Endothelial cell of umbilical vein (primary cell): Measurements from ENCODE around the gene ZNF207. TPM values are rescaled to one million over a fixed set of nuclear protein-coding genes. Genes with fewer than 3 reads are reported as not detected.

ENCODE experiments used
- BruUV-seq: library from RNA; stranded (reverse); fragments of 400-500 nt; replicated peaks from 2 replicates; lab custom pipeline; 2021; lab: Mats Ljungman, UMichigan
- CTCF ChIA-PET: fragments of 300-600, 350-600 bp; sonication (Branson Sonifier 250); formaldehyde crosslinking; loops from one replicate; lab custom pipeline; 2021; ENCODE audit warnings: antibody characterized with exemption, inconsistent platforms; lab: Charles Lee
- POLR2A ChIA-PET: fragments of 300-600, 350-600 bp; sonication (Branson Sonifier 250); formaldehyde crosslinking; loops from one replicate; lab custom pipeline; 2021; ENCODE audit warnings: antibody characterized with exemption, inconsistent platforms; lab: Charles Lee
- DNase-seq: peaks from one replicate; pipeline ENCODE4 v3.0.0-alpha.2; 2011; ENCODE audit warnings: low read depth, low spot score
- FAIRE-seq: peaks from 2 replicates; lab custom pipeline; 2011; peaks lifted over from hg19 to GRCh38; lab: Jason Lieb, UNC
- H2AFZ ChIP-seq: 2 replicates; pipeline ENCODE4 v1.6.0; 2012; ENCODE audit warnings: low read depth, low read length, control low read depth, inconsistent platforms
- H3K27ac ChIP-seq: 2 replicates; pipeline ENCODE4 v1.5.1; 2011; ENCODE audit warnings: low read depth, mild to moderate bottlenecking, control low read depth, low read length, moderate library complexity; ENCODE audit not compliant: insufficient read depth
- H3K27me3 ChIP-seq, 2 experiments: 2 replicates each; pipeline versions ENCODE4 v1.6.0 to v1.6.1; 2011; ENCODE audit warnings: low read length in 2 of 2, mixed read lengths in 1 of 2; ENCODE audit not compliant: control insufficient read depth in 2 of 2, insufficient read depth in 2 of 2
- H3K36me3 ChIP-seq, 2 experiments: 2 replicates in 1 of 2; 3 replicates in 1 of 2; pipeline ENCODE4 v1.5.1; 2011; ENCODE audit warnings: low read length in 2 of 2, mild to moderate bottlenecking in 1 of 2, moderate library complexity in 1 of 2; ENCODE audit not compliant: control insufficient read depth in 2 of 2, insufficient read depth in 2 of 2; ENCODE audit errors: extremely low read depth in 1 of 2
- H3K4me1 ChIP-seq: 3 replicates; pipeline ENCODE4 v1.5.1; 2011; ENCODE audit warnings: mild to moderate bottlenecking, low read length; ENCODE audit not compliant: control insufficient read depth, insufficient read depth; ENCODE audit errors: extremely low read depth
- H3K4me2 ChIP-seq: 2 replicates; pipeline ENCODE4 v1.6.1; 2011; ENCODE audit warnings: low read length, control low read depth, mixed read lengths; ENCODE audit not compliant: insufficient read depth
- H3K4me3 ChIP-seq, 3 experiments: fragments of 200-600 bp in 1 of 3; sonication (generic), shearing (Covaris generic) in 1 of 3; replicated peaks in 1 of 3; 2 replicates each; pipeline ENCODE4 v1.5.1; 2011 to 2016; ENCODE audit warnings: control low read depth in 3 of 3, low read length in 3 of 3, mild to moderate bottlenecking in 2 of 3, inconsistent platforms in 1 of 3, low read depth in 1 of 3, moderate library complexity in 1 of 3; ENCODE audit not compliant: insufficient read depth in 1 of 3
- H3K79me2 ChIP-seq: 2 replicates; pipeline ENCODE4 v1.6.0; 2012; ENCODE audit warnings: low read length, inconsistent platforms; ENCODE audit not compliant: control insufficient read depth, insufficient read depth
- H3K9ac ChIP-seq: replicated peaks from 2 replicates; pipeline ENCODE3; 2011; ENCODE audit warnings: low read length, control low read depth; ENCODE audit not compliant: insufficient read depth; ENCODE audit errors: extremely low read depth
- H3K9me1 ChIP-seq: replicated peaks from 3 replicates; pipeline ENCODE4 v1.6.0; 2011; ENCODE audit warnings: mild to moderate bottlenecking, low read length; ENCODE audit not compliant: control insufficient read depth, insufficient read depth; ENCODE audit errors: extremely low read depth
- H3K9me3 ChIP-seq: replicated peaks from 2 replicates; pipeline ENCODE4 v1.5.1; 2012; ENCODE audit warnings: low read length, inconsistent platforms; ENCODE audit not compliant: control insufficient read depth, insufficient read depth
- H4K20me1 ChIP-seq: replicated peaks from 2 replicates; pipeline ENCODE3; 2011; ENCODE audit warnings: mild to moderate bottlenecking, low read length; ENCODE audit not compliant: control insufficient read depth, insufficient read depth; ENCODE audit errors: extremely low read depth
- EZH2 ChIP-seq: IDR thresholded peaks from 2 replicates; pipeline ENCODE4 v1.6.1; 2012; ENCODE audit warnings: borderline replicate concordance, low read depth, mild to moderate bottlenecking, moderate library complexity, low read length, inconsistent platforms; ENCODE audit not compliant: severe bottlenecking
- FOS ChIP-seq: IDR thresholded peaks from 2 replicates; pipeline ENCODE4 v1.6.1; 2011; ENCODE audit warnings: mild to moderate bottlenecking, low read length, moderate library complexity, borderline replicate concordance; ENCODE audit not compliant: insufficient read depth
- GATA2 ChIP-seq: IDR thresholded peaks from 2 replicates; pipeline ENCODE4 v1.7.0; 2011; ENCODE audit warnings: low read depth, mild to moderate bottlenecking, moderate library complexity, mixed read lengths, low read length; ENCODE audit not compliant: insufficient read length, insufficient read depth
- JUN ChIP-seq: IDR thresholded peaks from 2 replicates; pipeline ENCODE4 v1.6.1; 2011; ENCODE audit warnings: borderline replicate concordance, low read depth; ENCODE audit not compliant: insufficient read length, insufficient read depth
- MYC ChIP-seq: IDR thresholded peaks from one replicate; pipeline ENCODE4 v1.6.1; 2011; ENCODE audit warnings: mild to moderate bottlenecking, low read depth, low read length
- POLR2A ChIP-seq: IDR thresholded peaks from 2 replicates; pipeline ENCODE4 v1.6.1; 2012; ENCODE audit warnings: low read depth, mild to moderate bottlenecking, control low read depth, low read length
- POLR2AphosphoS5 ChIP-seq: IDR thresholded peaks from 2 replicates; pipeline ENCODE4 v1.6.1; 2012; ENCODE audit warnings: low read depth, mild to moderate bottlenecking, control low read depth, low read length, moderate library complexity; ENCODE audit not compliant: insufficient read depth
- dilution Hi-C: fragments of 300-500 bp; cut with MboI; formaldehyde crosslinking; loops from one replicate; pipeline ENCODE4 v1.15.0; 2019; ENCODE audit warnings: low sequenced_read_pairs; ENCODE audit not compliant: extremely low pct_ligation_motif_present
- intact Hi-C: fragments of 100-400 bp; cut with micrococcal nuclease; formaldehyde crosslinking; loops from one replicate; pipeline ENCODE4 v1.10.0; 2022
- polyA plus RNA-seq, 4 experiments: library from polyadenylated mRNA; depleted of rRNA in 3 of 4; stranded (reverse) in 3 of 4; unstranded in 1 of 4; fragments of >200 nt; gene quantifications; 2 replicates each; pipeline versions ENCODE4 v1.2.1 to v1.2.3, GENCODE V29; 2011 to 2012; ENCODE audit warnings: missing spikeins in 1 of 4
- total RNA-seq: library from RNA; stranded (reverse); gene quantifications from 2 replicates; pipeline ENCODE4 v1.2.3, GENCODE V29; 2021
- TF ChIP-seq, protein P1 (sequence below): IDR thresholded peaks from 2 replicates; pipeline ENCODE4 v1.6.1; 2011; ENCODE audit not compliant: insufficient read depth, insufficient read length
- TF ChIP-seq, protein P2 (sequence below), 2 donors: IDR thresholded peaks; 1 replicate in 1 of 2; 2 replicates in 1 of 2; pipeline ENCODE4 v1.5.1; 2011; ENCODE audit warnings: low read length in 2 of 2, mild to moderate bottlenecking in 2 of 2, moderate library complexity in 2 of 2, control low read depth in 1 of 2, inconsistent platforms in 1 of 2, low read depth in 1 of 2; ENCODE audit not compliant: insufficient read depth in 1 of 2; ENCODE audit errors: extremely low read depth in 1 of 2

ZNF207 gene
- total and polyA plus RNA-seq, 2 donors (not counting 3 experiments of a cell fraction or from before 2014, with no cell fraction given), result 206 to 231 TPM

DNA sequence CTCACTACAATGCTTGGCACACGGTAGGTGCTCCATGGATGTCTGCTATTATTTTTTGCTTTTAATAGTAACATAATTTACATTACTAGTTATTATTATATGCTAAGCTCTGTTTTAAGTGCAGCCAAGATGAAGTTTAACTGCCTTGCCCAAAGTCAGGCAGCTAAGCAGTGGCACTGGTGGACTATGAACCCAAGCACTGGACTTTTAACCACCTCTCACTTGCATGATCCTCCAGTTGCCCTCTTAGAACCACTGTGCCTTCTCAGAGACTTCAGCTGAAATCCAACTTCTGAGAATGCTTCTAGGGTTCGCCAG, 1.5 kb upstream of the ZNF207 start:
- POLR2A ChIA-PET, result no interaction called here

DNA sequence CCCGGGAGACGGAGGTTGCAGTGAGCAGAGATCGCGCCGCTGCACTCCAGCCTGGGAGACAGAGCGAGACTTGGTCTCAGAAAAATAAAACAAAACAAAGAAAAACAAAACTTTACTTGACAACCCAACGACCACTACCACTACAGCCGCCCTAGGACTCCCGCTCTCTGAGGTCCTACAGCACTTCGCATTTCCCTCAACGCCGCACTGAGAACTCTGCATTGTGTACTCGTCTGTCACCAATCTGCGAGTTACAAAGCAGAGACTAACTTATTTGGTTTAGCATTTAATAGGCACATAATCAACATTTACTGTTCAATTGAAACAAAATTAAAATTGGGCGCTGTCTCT, 479 bp upstream of the ZNF207 start:
- intact Hi-C loops (no loop called here), dilution Hi-C loops (no loop called here)
- H3K4me3 ChIP-seq, result peak overlapping the region; percentile 91 to 96 (median 93)
- H3K36me3 ChIP-seq, result peaks cover 4 to 6% of the 10 kb centered on the region in 2 experiments
- H3K4me1 ChIP-seq, result peaks cover 18% of the 10 kb centered on the region
- BruUV-seq, result TSS peak; percentile 84
- H2AFZ ChIP-seq, result peak overlapping the region; percentile 61
- H3K27ac ChIP-seq, result peak overlapping the region; percentile 97
- H3K4me2 ChIP-seq, result peak overlapping the region; percentile 82
- TF ChIP-seq FOS (no peak), MYC (no peak), GATA2 (no peak), POLR2A (no peak), EZH2 (no peak), JUN (no peak), POLR2AphosphoS5 (no peak)
- TF ChIP-seq, protein P1, sequence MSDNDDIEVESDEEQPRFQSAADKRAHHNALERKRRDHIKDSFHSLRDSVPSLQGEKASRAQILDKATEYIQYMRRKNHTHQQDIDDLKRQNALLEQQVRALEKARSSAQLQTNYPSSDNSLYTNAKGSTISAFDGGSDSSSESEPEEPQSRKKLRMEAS, result no peak
- TF ChIP-seq, protein P2, sequence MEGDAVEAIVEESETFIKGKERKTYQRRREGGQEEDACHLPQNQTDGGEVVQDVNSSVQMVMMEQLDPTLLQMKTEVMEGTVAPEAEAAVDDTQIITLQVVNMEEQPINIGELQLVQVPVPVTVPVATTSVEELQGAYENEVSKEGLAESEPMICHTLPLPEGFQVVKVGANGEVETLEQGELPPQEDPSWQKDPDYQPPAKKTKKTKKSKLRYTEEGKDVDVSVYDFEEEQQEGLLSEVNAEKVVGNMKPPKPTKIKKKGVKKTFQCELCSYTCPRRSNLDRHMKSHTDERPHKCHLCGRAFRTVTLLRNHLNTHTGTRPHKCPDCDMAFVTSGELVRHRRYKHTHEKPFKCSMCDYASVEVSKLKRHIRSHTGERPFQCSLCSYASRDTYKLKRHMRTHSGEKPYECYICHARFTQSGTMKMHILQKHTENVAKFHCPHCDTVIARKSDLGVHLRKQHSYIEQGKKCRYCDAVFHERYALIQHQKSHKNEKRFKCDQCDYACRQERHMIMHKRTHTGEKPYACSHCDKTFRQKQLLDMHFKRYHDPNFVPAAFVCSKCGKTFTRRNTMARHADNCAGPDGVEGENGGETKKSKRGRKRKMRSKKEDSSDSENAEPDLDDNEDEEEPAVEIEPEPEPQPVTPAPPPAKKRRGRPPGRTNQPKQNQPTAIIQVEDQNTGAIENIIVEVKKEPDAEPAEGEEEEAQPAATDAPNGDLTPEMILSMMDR (IDR thresholded peaks at IDR 0.05; ENCODE audit: extremely low read depth in 1 of 2, insufficient read depth in 1 of 2, low read depth in 1 of 2, low read length in 2 of 2), result no peak
- H3K27me3 ChIP-seq, result no peaks in the 10 kb centered on the region
- H3K9ac ChIP-seq, result peak overlapping the region; percentile 100
- FAIRE-seq (no peak), DNase-seq (no peak)
- no peaks in the 10 kb centered on the region for H3K9me1 ChIP-seq
- CTCF ChIA-PET, result no interaction called here
- H3K79me2 ChIP-seq, result peaks cover 48% of the 10 kb centered on the region
- peaks cover 6% of the 10 kb centered on the region for H4K20me1 ChIP-seq
- POLR2A ChIA-PET, result no interaction called here
- no peaks in the 10 kb centered on the region for H3K9me3 ChIP-seq

More for the DNA sequence above, 1.5 kb upstream of the ZNF207 start:
- no peak for TF ChIP-seq MYC
- TF ChIP-seq, protein P2 (IDR thresholded peaks at IDR 0.05; ENCODE audit: extremely low read depth in 1 of 2, insufficient read depth in 1 of 2, low read depth in 1 of 2, low read length in 2 of 2), result no peak
- no TSS peak for BruUV-seq
- CTCF ChIA-PET, result interaction anchor here (0.9 kb wide), 1 partner anchor 96 kb away, joined by 3 read pairs; the partner anchor contains the start of gene PSMD11
- Histone ChIP-seq H3K9me1 (no peaks in the 10 kb centered on the region), H4K20me1 (peaks cover 6% of the 10 kb centered on the region), H3K9me3 (no peaks in the 10 kb centered on the region), H3K4me2 (no peak overlapping the region), H3K79me2 (peaks cover 38% of the 10 kb centered on the region), H3K27me3 (no peaks in the 10 kb centered on the region), H3K4me1 (peaks cover 14% of the 10 kb centered on the region), H2AFZ (no peak overlapping the region), H3K9ac (no peak overlapping the region), H3K36me3 (peaks cover 2% of the 10 kb centered on the region in 2 experiments), H3K4me3 (no peak overlapping the region), H3K27ac (no peak overlapping the region)
- dilution Hi-C loops, result no loop called here
- intact Hi-C loops, result no loop called here
- no peak for DNase-seq
- FAIRE-seq, result no peak
